ENCODE results near the gene CHD6. TPM values are rescaled to one million over a fixed set of nuclear protein-coding genes. Genes with fewer than 3 reads are reported as not detected.

CHD6 gene
- total RNA-seq, 1 experiment from 2014 or later, result 80.5 TPM

DNA sequence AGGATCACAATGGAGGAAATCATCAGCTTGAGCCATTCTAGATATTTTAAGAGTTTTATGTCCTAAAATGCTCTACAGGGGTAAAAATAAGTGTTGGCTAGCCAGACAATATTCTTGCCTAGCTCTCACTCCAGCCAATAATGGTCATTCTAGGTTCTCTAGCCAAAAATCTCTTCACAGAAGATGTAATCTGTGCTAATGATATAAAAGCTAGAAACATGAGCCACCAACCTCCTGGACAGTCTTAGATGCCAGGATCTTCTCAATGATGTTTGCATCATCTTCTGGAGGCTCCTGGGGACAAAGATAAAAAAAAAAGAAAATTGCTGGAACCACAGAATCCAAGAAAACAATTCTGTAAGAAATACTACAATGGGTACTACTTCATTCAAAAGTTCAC lies 119.1 kb downstream of the CHD6 start:
- Mint-ChIP-seq H3K27ac (ENCODE audit: unreplicated experiment) (no peak overlapping the region), H3K36me3 (ENCODE audit: insufficient read depth, unreplicated experiment) (peaks cover 24% of the 10 kb centered on the region), H3K27me3 (ENCODE audit: insufficient read depth, unreplicated experiment) (no peaks in the 10 kb centered on the region), H3K9me3 (ENCODE audit: unreplicated experiment) (peaks cover 5% of the 10 kb centered on the region), H3K4me3 (ENCODE audit: unreplicated experiment) (no peak overlapping the region), H3K4me1 (ENCODE audit: low read depth, unreplicated experiment) (peaks cover 14% of the 10 kb centered on the region)
- no TSS peak for BruUV-seq (replicated peaks)
- Histone ChIP-seq H3K36me3 (ENCODE audit: control insufficient read depth, insufficient read depth, low read length) (peaks cover 2% of the 10 kb centered on the region; the same call in 1 of the 2 replicates), H3K4me3 (ENCODE audit: low read depth, low read length) (no peak overlapping the region), H3K27me3 (replicated peaks; ENCODE audit: control insufficient read depth, insufficient read depth, low read length) (no peaks in the 10 kb centered on the region), H3K4me1 (peaks cover 14% of the 10 kb centered on the region), H3K9me3 (no peaks in the 10 kb centered on the region)
- DNase-seq, result no peak
- CTCF ChIA-PET, result interaction anchor here (0.7 kb wide), 1 partner anchor 184 kb away, joined by 3 read pairs; no protein-coding TSS in a partner anchor
- intact Hi-C loops (cut with micrococcal nuclease; ENCODE audit: unreplicated experiment), result no loop called here
- TF ChIP-seq, protein P1, sequence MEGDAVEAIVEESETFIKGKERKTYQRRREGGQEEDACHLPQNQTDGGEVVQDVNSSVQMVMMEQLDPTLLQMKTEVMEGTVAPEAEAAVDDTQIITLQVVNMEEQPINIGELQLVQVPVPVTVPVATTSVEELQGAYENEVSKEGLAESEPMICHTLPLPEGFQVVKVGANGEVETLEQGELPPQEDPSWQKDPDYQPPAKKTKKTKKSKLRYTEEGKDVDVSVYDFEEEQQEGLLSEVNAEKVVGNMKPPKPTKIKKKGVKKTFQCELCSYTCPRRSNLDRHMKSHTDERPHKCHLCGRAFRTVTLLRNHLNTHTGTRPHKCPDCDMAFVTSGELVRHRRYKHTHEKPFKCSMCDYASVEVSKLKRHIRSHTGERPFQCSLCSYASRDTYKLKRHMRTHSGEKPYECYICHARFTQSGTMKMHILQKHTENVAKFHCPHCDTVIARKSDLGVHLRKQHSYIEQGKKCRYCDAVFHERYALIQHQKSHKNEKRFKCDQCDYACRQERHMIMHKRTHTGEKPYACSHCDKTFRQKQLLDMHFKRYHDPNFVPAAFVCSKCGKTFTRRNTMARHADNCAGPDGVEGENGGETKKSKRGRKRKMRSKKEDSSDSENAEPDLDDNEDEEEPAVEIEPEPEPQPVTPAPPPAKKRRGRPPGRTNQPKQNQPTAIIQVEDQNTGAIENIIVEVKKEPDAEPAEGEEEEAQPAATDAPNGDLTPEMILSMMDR (IDR thresholded peaks at IDR 0.05; ENCODE audit: insufficient read depth in 1 of 2, low read depth in 1 of 2, low read length in 1 of 2, severe bottlenecking in 1 of 2, unreplicated experiment in 1 of 2), result no peak
- POLR2A ChIA-PET, result no interaction called here

DNA sequence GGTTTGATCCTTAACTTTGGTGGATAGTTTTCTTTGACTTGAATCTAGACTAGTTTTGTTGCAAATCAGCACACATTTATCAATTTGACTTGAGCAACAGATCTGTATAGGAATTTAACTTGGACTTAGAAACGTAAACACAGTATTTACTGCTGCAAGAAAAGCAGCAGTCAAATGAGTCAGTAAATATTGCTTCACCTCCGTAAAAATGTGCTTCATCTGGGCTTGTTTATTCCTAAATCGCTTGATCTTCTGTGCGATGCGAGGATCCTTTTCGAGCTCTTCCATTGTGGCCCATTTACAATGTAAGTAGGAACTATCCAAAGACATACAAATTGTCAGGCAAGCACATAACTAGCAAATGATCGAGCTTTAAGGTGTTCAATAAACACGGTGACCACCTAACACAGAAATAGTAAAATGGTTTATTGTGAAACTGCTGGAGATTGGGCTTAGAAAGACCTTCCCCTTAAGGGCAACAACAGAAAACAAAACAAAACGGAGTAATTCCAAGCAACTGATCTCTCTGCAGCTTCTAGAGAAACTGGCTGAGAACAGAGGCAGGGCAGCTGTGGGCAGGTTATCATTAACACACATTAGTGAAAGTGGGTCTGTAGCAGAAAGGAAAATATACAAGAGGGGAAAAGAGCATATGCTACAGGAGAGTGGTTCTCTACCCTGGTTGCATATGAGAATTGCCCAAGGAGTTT lies 120.8 kb downstream of the CHD6 start:
- H3K4me3 ChIP-seq (ENCODE audit: low read depth, low read length), result no peak overlapping the region
- intact Hi-C loops (cut with micrococcal nuclease; ENCODE audit: unreplicated experiment), result no loop called here
- H3K9me3 ChIP-seq, result no peaks in the 10 kb centered on the region
- no peaks in the 10 kb centered on the region for H3K27me3 ChIP-seq (replicated peaks; ENCODE audit: control insufficient read depth, insufficient read depth, low read length)
- TF ChIP-seq, protein P1 (IDR thresholded peaks at IDR 0.05; ENCODE audit: insufficient read depth in 1 of 2, low read depth in 1 of 2, low read length in 1 of 2, severe bottlenecking in 1 of 2, unreplicated experiment in 1 of 2), result no peak
- ChIA-PET POLR2A (no interaction called here), CTCF (interaction anchor here (1.2 to 1.3 kb wide), 2 partner anchors 75 to 196 kb away, joined by 4 read pairs; no protein-coding TSS in a partner anchor)
- BruUV-seq (replicated peaks), result no TSS peak
- peaks cover 14% of the 10 kb centered on the region for H3K4me1 Mint-ChIP-seq (ENCODE audit: low read depth, unreplicated experiment)
- H3K36me3 ChIP-seq (ENCODE audit: control insufficient read depth, insufficient read depth, low read length), result peaks cover 4% of the 10 kb centered on the region
- no peaks in the 10 kb centered on the region for H3K9me3 Mint-ChIP-seq (ENCODE audit: unreplicated experiment)
- no peaks in the 10 kb centered on the region for H3K27me3 Mint-ChIP-seq (ENCODE audit: insufficient read depth, unreplicated experiment)
- no peak overlapping the region for H3K4me3 Mint-ChIP-seq (ENCODE audit: unreplicated experiment)
- peak overlapping the region; percentile 16 for H3K27ac Mint-ChIP-seq (ENCODE audit: unreplicated experiment)
- peaks cover 14% of the 10 kb centered on the region for H3K4me1 ChIP-seq
- H3K36me3 Mint-ChIP-seq (ENCODE audit: insufficient read depth, unreplicated experiment), result peaks cover 35% of the 10 kb centered on the region
- peak in 1 of 2 experiments; percentile 53 for DNase-seq

GRCh38 chr20:41494451-41494850 lies 123.7 kb downstream of the CHD6 start:
- BruUV-seq (replicated peaks), result no TSS peak
- POLR2A ChIA-PET, result no interaction called here
- DNase-seq, result no peak
- CTCF ChIA-PET, result no interaction called here
- H3K36me3 ChIP-seq (ENCODE audit: control insufficient read depth, insufficient read depth, low read length), result peaks cover 9% of the 10 kb centered on the region
- intact Hi-C loops (cut with micrococcal nuclease; ENCODE audit: unreplicated experiment), result no loop called here
- no peaks in the 10 kb centered on the region for H3K27me3 Mint-ChIP-seq (ENCODE audit: insufficient read depth, unreplicated experiment)
- no peaks in the 10 kb centered on the region for H3K9me3 ChIP-seq
- no peak overlapping the region for H3K4me3 Mint-ChIP-seq (ENCODE audit: unreplicated experiment)
- no peaks in the 10 kb centered on the region for H3K27me3 ChIP-seq (replicated peaks; ENCODE audit: control insufficient read depth, insufficient read depth, low read length)
- H3K36me3 Mint-ChIP-seq (ENCODE audit: insufficient read depth, unreplicated experiment), result peaks cover 58% of the 10 kb centered on the region
- H3K4me1 ChIP-seq, result peaks cover 14% of the 10 kb centered on the region
- H3K27ac Mint-ChIP-seq (ENCODE audit: unreplicated experiment), result no peak overlapping the region
- no peak overlapping the region for H3K4me3 ChIP-seq (ENCODE audit: low read depth, low read length)
- no peaks in the 10 kb centered on the region for H3K9me3 Mint-ChIP-seq (ENCODE audit: unreplicated experiment)
- H3K4me1 Mint-ChIP-seq (ENCODE audit: low read depth, unreplicated experiment), result peaks cover 14% of the 10 kb centered on the region
- TF ChIP-seq, protein P1 (IDR thresholded peaks at IDR 0.05; ENCODE audit: insufficient read depth in 1 of 2, low read depth in 1 of 2, low read length in 1 of 2, severe bottlenecking in 1 of 2, unreplicated experiment in 1 of 2), result no peak
